ENCODE results near the gene PDE6D. TPM values are rescaled to one million over a fixed set of nuclear protein-coding genes. Genes with fewer than 3 reads are reported as not detected.

The PDE6D gene
- total RNA-seq, 4 donors from 2014 or later: 11.7 to 22.6 (median 17.6) TPM

- Histone ChIP-seq H3K36me3 (peaks cover 0 to 54% of the 10 kb centered on the region in 2 donors), H3K27ac (no peak overlapping the region), H3K9me3 (no peaks in the 10 kb centered on the region), H3K4me3 (no peak overlapping the region), H3K27me3 (no peaks in the 10 kb centered on the region), H3K4me1 (no peaks in the 10 kb centered on the region)
- DNase-seq: no peak
- no peak for ATAC-seq
- in situ Hi-C loops (cut with MboI; ENCODE audit: low sequenced_read_pairs in 4 of 4): no loop called here
- no peak for TF ChIP-seq POLR2A (IDR thresholded peaks at IDR 0.05)
- TF ChIP-seq CTCF (IDR thresholded peaks at IDR 0.05 in 4 of 5, conservative IDR thresholded peaks at IDR 0.05 in 1 of 5): peak in 4 of 5 experiments; percentile 16 to 55 (median 36)
- intact Hi-C loops (cut with DNase I; ENCODE audit: low total_unique reads): no loop called here
Measured at GRCh38 chr2:231800493-231801091, 19.5 kb upstream of the PDE6D start.

GRCh38 chr2:231795525-231796327 lies 14.6 kb upstream of the PDE6D start:
- DNase-seq (no peak), ATAC-seq (no peak)
- in situ Hi-C loops (cut with MboI; ENCODE audit: low sequenced_read_pairs in 4 of 4) (no loop called here), intact Hi-C loops (cut with DNase I; ENCODE audit: low total_unique reads) (no loop called here)
- Histone ChIP-seq H3K27ac (no peak overlapping the region), H3K4me3 (no peak overlapping the region), H3K36me3 (peaks cover 0 to 47% of the 10 kb centered on the region in 2 donors), H3K9me3 (no peaks in the 10 kb centered on the region), H3K4me1 (no peaks in the 10 kb centered on the region), H3K27me3 (no peaks in the 10 kb centered on the region)
- TF ChIP-seq CTCF (IDR thresholded peaks at IDR 0.05 in 4 of 5, conservative IDR thresholded peaks at IDR 0.05 in 1 of 5): no peak
- TF ChIP-seq POLR2A (IDR thresholded peaks at IDR 0.05): no peak

GRCh38 chr2:231794383-231794782 lies 13.3 kb upstream of the PDE6D start:
- Histone ChIP-seq H3K27ac (no peak overlapping the region), H3K9me3 (no peaks in the 10 kb centered on the region), H3K36me3 (peaks cover 0 to 38% of the 10 kb centered on the region in 2 donors), H3K4me1 (no peaks in the 10 kb centered on the region), H3K27me3 (no peaks in the 10 kb centered on the region), H3K4me3 (no peak overlapping the region)
- no peak for ATAC-seq
- DNase-seq: no peak
- in situ Hi-C loops (cut with MboI; ENCODE audit: low sequenced_read_pairs in 4 of 4) (no loop called here), intact Hi-C loops (cut with DNase I; ENCODE audit: low total_unique reads) (no loop called here)
- TF ChIP-seq CTCF (IDR thresholded peaks at IDR 0.05 in 4 of 5, conservative IDR thresholded peaks at IDR 0.05 in 1 of 5): no peak
- no peak for TF ChIP-seq POLR2A (IDR thresholded peaks at IDR 0.05)

- H3K4me1 ChIP-seq: peaks cover 14 to 20% of the 10 kb centered on the region in 2 donors
- DNase-seq: no peak
- H3K4me3 ChIP-seq: no peak overlapping the region
- H3K9me3 ChIP-seq: no peaks in the 10 kb centered on the region
- TF ChIP-seq CTCF (IDR thresholded peaks at IDR 0.05 in 4 of 5, conservative IDR thresholded peaks at IDR 0.05 in 1 of 5) (no peak), POLR2A (IDR thresholded peaks at IDR 0.05) (no peak)
- H3K27ac ChIP-seq: no peak overlapping the region
- no peak for ATAC-seq
- no peaks in the 10 kb centered on the region for H3K27me3 ChIP-seq
- H3K36me3 ChIP-seq: peaks cover 0 to 18% of the 10 kb centered on the region in 2 donors
- intact Hi-C loops (cut with DNase I; ENCODE audit: low total_unique reads) (no loop called here), in situ Hi-C loops (cut with MboI; ENCODE audit: low sequenced_read_pairs in 4 of 4) (no loop called here)
Measured at GRCh38 chr2:231791107-231791506, 10.0 kb upstream of the PDE6D start.

Measured in gastrocnemius medialis (tissue), 4 donors.